ENCODE data around the gene DNASE1L3. TPM values are rescaled to one million over a fixed set of nuclear protein-coding genes. Genes with fewer than 3 reads are reported as not detected.
"Not testable (repeated sequence)": the region's sequence is repeated elsewhere in the genome, so short reads cannot be mapped to it uniquely, and the experiment has no call there.

Gene DNASE1L3
- total and polyA plus RNA-seq, 4 donors, result 76.1 to 201 (median 128) TPM

GRCh38 chr3:58243976-58244585, 33.3 kb upstream of the DNASE1L3 start:
- Histone ChIP-seq H3K9ac (ENCODE audit: low read depth in 1 of 2, low read length in 2 of 2) (no peak overlapping the region), H3K4me1 (ENCODE audit: control insufficient read depth in 4 of 4, insufficient read depth in 4 of 4, low read length in 3 of 4) (peaks cover 8 to 46% (median 37%) of the 10 kb centered on the region in 4 donors), H3K27me3 (ENCODE audit: control insufficient read depth in 4 of 4, insufficient read depth in 4 of 4, low read length in 3 of 4) (no peaks in the 10 kb centered on the region), H3K4me3 (ENCODE audit: low read depth in 1 of 3, low read length in 3 of 3) (no peak overlapping the region), H3K36me3 (ENCODE audit: control insufficient read depth in 4 of 4, insufficient read depth in 3 of 4, low read depth in 1 of 4, low read length in 3 of 4) (no peaks in the 10 kb centered on the region), H3K27ac (ENCODE audit: low read depth in 1 of 2, low read length in 2 of 2) (no peak overlapping the region), H3K9me3 (ENCODE audit: control insufficient read depth in 4 of 4, low read length in 3 of 4) (no peaks in the 10 kb centered on the region)
- WGBS, result 94% methylated on average over 6 of the region's 6 CpGs
- no peak for TF ChIP-seq JUND (IDR thresholded peaks at IDR 0.05)
- no peak for TF ChIP-seq FOXA1 (IDR thresholded peaks at IDR 0.05)
- no peak for TF ChIP-seq FOXA2 (IDR thresholded peaks at IDR 0.05)
- no peak for TF ChIP-seq CTCF (IDR thresholded peaks at IDR 0.05; ENCODE audit: low read depth, low read length, missing input control)
- TF ChIP-seq NR2F2 (IDR thresholded peaks at IDR 0.05), result no peak
- TF ChIP-seq EGR1 (IDR thresholded peaks at IDR 0.05; ENCODE audit: low read depth in 2 of 2), result no peak
- TF ChIP-seq MAX (IDR thresholded peaks at IDR 0.05), result no peak
- TF ChIP-seq RXRA (IDR thresholded peaks at IDR 0.05), result no peak
- TF ChIP-seq ZBTB33 (IDR thresholded peaks at IDR 0.05), result no peak
- no peak for TF ChIP-seq HNF4A (conservative IDR thresholded peaks at IDR 0.05)
- no peak for TF ChIP-seq HNF4G (IDR thresholded peaks at IDR 0.05)
- no peak for TF ChIP-seq YY1 (IDR thresholded peaks at IDR 0.05)
- no peak for TF ChIP-seq RAD21 (IDR thresholded peaks at IDR 0.05)
- TF ChIP-seq, protein P1, sequence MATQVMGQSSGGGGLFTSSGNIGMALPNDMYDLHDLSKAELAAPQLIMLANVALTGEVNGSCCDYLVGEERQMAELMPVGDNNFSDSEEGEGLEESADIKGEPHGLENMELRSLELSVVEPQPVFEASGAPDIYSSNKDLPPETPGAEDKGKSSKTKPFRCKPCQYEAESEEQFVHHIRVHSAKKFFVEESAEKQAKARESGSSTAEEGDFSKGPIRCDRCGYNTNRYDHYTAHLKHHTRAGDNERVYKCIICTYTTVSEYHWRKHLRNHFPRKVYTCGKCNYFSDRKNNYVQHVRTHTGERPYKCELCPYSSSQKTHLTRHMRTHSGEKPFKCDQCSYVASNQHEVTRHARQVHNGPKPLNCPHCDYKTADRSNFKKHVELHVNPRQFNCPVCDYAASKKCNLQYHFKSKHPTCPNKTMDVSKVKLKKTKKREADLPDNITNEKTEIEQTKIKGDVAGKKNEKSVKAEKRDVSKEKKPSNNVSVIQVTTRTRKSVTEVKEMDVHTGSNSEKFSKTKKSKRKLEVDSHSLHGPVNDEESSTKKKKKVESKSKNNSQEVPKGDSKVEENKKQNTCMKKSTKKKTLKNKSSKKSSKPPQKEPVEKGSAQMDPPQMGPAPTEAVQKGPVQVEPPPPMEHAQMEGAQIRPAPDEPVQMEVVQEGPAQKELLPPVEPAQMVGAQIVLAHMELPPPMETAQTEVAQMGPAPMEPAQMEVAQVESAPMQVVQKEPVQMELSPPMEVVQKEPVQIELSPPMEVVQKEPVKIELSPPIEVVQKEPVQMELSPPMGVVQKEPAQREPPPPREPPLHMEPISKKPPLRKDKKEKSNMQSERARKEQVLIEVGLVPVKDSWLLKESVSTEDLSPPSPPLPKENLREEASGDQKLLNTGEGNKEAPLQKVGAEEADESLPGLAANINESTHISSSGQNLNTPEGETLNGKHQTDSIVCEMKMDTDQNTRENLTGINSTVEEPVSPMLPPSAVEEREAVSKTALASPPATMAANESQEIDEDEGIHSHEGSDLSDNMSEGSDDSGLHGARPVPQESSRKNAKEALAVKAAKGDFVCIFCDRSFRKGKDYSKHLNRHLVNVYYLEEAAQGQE (IDR thresholded peaks at IDR 0.05), result no peak
- no peak for DNase-seq (ENCODE audit: low spot score)

DNA sequence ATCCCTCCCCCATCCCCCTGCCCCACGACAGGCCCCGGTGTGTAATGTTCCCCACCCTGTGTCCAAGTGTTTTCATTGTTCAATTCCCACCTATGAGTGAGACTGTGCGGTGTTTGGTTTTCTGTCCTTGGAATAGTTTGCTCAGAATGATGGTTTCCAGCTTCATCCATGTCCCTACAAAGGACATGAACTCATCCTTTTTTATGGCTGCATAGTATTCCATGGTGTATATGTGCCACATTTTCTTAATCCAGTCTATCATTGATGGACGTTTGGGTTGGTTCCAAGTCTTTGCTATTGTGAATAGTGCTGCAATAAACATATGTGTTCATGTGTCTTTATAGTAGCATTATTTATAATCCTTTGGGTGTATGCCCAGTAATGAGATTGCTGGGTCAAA, 32.1 kb upstream of the DNASE1L3 start:
- H3K27me3 ChIP-seq (ENCODE audit: control insufficient read depth in 4 of 4, insufficient read depth in 4 of 4, low read length in 3 of 4); H3K9me3 ChIP-seq (ENCODE audit: control insufficient read depth in 4 of 4, low read length in 3 of 4); H3K9ac ChIP-seq (ENCODE audit: low read depth in 1 of 2, low read length in 2 of 2); H3K27ac ChIP-seq (ENCODE audit: low read depth in 1 of 2, low read length in 2 of 2); DNase-seq (ENCODE audit: low spot score); H3K4me3 ChIP-seq (ENCODE audit: low read depth in 1 of 3, low read length in 3 of 3); H3K36me3 ChIP-seq (ENCODE audit: control insufficient read depth in 4 of 4, insufficient read depth in 3 of 4, low read depth in 1 of 4, low read length in 3 of 4): not testable (repeated sequence)
- 74% methylated on average over 4 of the region's 4 CpGs for WGBS
- peaks cover 8 to 55% (median 44%) of the 10 kb centered on the region in 4 donors for H3K4me1 ChIP-seq (ENCODE audit: control insufficient read depth in 4 of 4, insufficient read depth in 4 of 4, low read length in 3 of 4)
